Measurements from ENCODE around the gene DLG2. TPM values are rescaled to one million over a fixed set of nuclear protein-coding genes. Genes with fewer than 3 reads are reported as not detected.

DLG2 gene
- total and polyA plus RNA-seq, 9 of the 15 experiments (the other 6 are each of a cell fraction or from before 2014, with no cell fraction given) = 0.52 to 1.6 (median 0.95) TPM

DNA sequence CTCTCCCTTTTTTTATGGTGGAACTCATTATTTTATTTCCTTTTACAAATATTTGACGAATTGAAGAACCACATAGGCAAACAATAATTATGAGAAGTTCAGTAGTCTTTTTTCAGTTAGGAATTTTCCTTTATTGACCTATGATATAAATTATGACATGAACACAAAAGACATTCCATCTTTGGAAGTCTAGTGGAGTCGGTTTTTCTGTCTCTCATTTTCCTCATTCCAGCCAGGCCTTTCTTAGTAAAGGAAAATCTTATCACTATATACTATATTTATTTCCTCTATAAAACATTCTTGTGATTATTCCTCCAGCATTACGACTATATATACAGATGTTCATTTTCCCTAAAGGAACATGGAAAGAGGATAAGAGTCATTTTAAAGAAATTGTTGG lies 1046.1 kb downstream of the DLG2 start:
- Histone ChIP-seq H3K27ac (ENCODE audit: extremely low read depth, low read depth, low read length) (no peak overlapping the region), H2AFZ (ENCODE audit: low read depth, low read length) (no peak overlapping the region), H3K9ac (ENCODE audit: insufficient read depth in 1 of 2, low read depth in 2 of 2, low read length in 2 of 2) (no peak overlapping the region), H3K9me1 (ENCODE audit: control insufficient read depth, insufficient read depth, low read length) (no peaks in the 10 kb centered on the region), H3K79me2 (ENCODE audit: control insufficient read depth, insufficient read depth, low read length) (no peaks in the 10 kb centered on the region), H3K9me3 (replicated peaks; ENCODE audit: control insufficient read depth, insufficient read depth, low read depth, low read length) (0 out of 2 replicates have a peak, but pooled peaks cover 1% of the 10 kb centered on the region), H3K27me3 (ENCODE audit: control insufficient read depth in 2 of 2, insufficient read depth in 2 of 2, low read length in 2 of 2) (no peaks in the 10 kb centered on the region), H3K4me2 (ENCODE audit: insufficient read depth, low read length) (no peak overlapping the region), H3K4me3 (no peak overlapping the region), H3K4me1 (replicated peaks in 1 of 2; ENCODE audit: control insufficient read depth in 2 of 2, insufficient read depth in 2 of 2, low read length in 2 of 2) (no peaks in the 10 kb centered on the region), H3K36me3 (ENCODE audit: control insufficient read depth, insufficient read depth, low read length) (no peaks in the 10 kb centered on the region), H4K20me1 (replicated peaks; ENCODE audit: control insufficient read depth, insufficient read depth, low read length) (no peaks in the 10 kb centered on the region)
- intact Hi-C loops (cut with micrococcal nuclease) (no loop called here), in situ Hi-C loops (cut with MboI) (no loop called here)
- CTCF ChIA-PET (ENCODE audit: low intra/inter-chr PET ratio) = no interaction called here
- no peak for TF ChIP-seq HDGF (IDR thresholded peaks at IDR 0.05)
- TF ChIP-seq CC2D1A (IDR thresholded peaks at IDR 0.05) = no peak
- no peak for TF ChIP-seq KDM5B (IDR thresholded peaks at IDR 0.05; ENCODE audit: insufficient replicate concordance, low read depth, low read length)
- TF ChIP-seq THRB (CRISPR knock-in tag; conservative IDR thresholded peaks at IDR 0.05) = no peak
- no peak for TF ChIP-seq PHB (CRISPR knock-in tag; IDR thresholded peaks at IDR 0.05)
- TF ChIP-seq PBX2 (CRISPR knock-in tag; IDR thresholded peaks at IDR 0.05; ENCODE audit: low read depth) = no peak
- TF ChIP-seq PBX2 (tag; conservative IDR thresholded peaks at IDR 0.05; ENCODE audit: low read depth) = no peak
- no TSS peak for BruUV-seq (replicated peaks)
- 0% methylated on average over 3 of the region's 3 CpGs for WGBS (ENCODE audit: insufficient coverage, low coverage, missing lambda C conversion rate)
- no peak for ATAC-seq
- POLR2A ChIA-PET = no interaction called here
- no peak for DNase-seq (ENCODE audit: extremely low read depth in 1 of 4, low spot score in 3 of 4)
- FAIRE-seq = no peak

Data from K562 (cell line).